HepG2 (cell line): Measurements from ENCODE around the gene USP7. TPM values are rescaled to one million over a fixed set of nuclear protein-coding genes. Genes with fewer than 3 reads are reported as not detected.
A peak's percentile ranks its signal among the peaks of the same experiment; 100 is the strongest.

Source experiments
- CBX5 ChIP-seq: sonication (generic); formaldehyde crosslinking; IDR thresholded peaks from 2 replicates; pipeline ENCODE4 v1.4.0; 2020; ENCODE audit warnings: missing genetic modification reagents, borderline replicate concordance
- DR1 ChIP-seq: sonication (generic); formaldehyde crosslinking; IDR thresholded peaks from 2 replicates; pipeline ENCODE4 v1.8.0; 2021; ENCODE audit warnings: mild to moderate bottlenecking, missing genetic modification reagents, inconsistent platforms
- EEA1 ChIP-seq: sonication (generic); formaldehyde crosslinking; IDR thresholded peaks from 2 replicates; pipeline ENCODE4 v1.5.1; 2020; ENCODE audit warnings: mild to moderate bottlenecking, missing genetic modification reagents, borderline replicate concordance
- ELF4 ChIP-seq: sonication (generic); formaldehyde crosslinking; IDR thresholded peaks from 2 replicates; pipeline ENCODE4 v1.5.0; 2020; ENCODE audit warnings: missing genetic modification reagents, mild to moderate bottlenecking, moderate library complexity, borderline replicate concordance
- FLYWCH1 ChIP-seq: sonication (generic); formaldehyde crosslinking; IDR thresholded peaks from 2 replicates; pipeline ENCODE4 v1.8.1; 2023; ENCODE audit warnings: mild to moderate bottlenecking, missing genetic modification reagents
- GATAD1 ChIP-seq: IDR thresholded peaks from 2 replicates; pipeline ENCODE4 v1.6.1; 2016; ENCODE audit warnings: missing genetic modification reagents, missing compliant biosample characterization
- HDAC6 ChIP-seq: fragments of 200-600 bp; sonication (generic); IDR thresholded peaks from 2 replicates; pipeline ENCODE4 v1.7.0; 2017; ENCODE audit warnings: mild to moderate bottlenecking, antibody characterized with exemption, low read length, low read depth
- HNRNPL ChIP-seq: fragments of 200-400 bp; formaldehyde crosslinking; IDR thresholded peaks from 2 replicates; pipeline ENCODE4 v1.6.1; 2017; ENCODE audit warnings: mild to moderate bottlenecking, low read depth, low read length
- HOXA7 ChIP-seq: sonication (generic); formaldehyde crosslinking; IDR thresholded peaks from 2 replicates; pipeline ENCODE4 v1.8.1; 2022; ENCODE audit warnings: mild to moderate bottlenecking, missing genetic modification reagents, moderate library complexity
- KLF15 ChIP-seq: sonication (generic); formaldehyde crosslinking; IDR thresholded peaks from 2 replicates; pipeline ENCODE4 v1.8.1; 2023; ENCODE audit warnings: borderline replicate concordance, mild to moderate bottlenecking, inconsistent platforms, missing genetic modification reagents, mixed read lengths
- SP140L ChIP-seq: sonication (generic); formaldehyde crosslinking; IDR thresholded peaks from 2 replicates; pipeline ENCODE4 v1.4.0; 2020; ENCODE audit warnings: missing genetic modification reagents, borderline replicate concordance
- SP4 ChIP-seq: sonication (generic); formaldehyde crosslinking; IDR thresholded peaks from 2 replicates; pipeline ENCODE4 v1.8.1; 2023; ENCODE audit warnings: mild to moderate bottlenecking, missing genetic modification reagents
- TCF7 ChIP-seq: sonication (generic); IDR thresholded peaks from 2 replicates; pipeline ENCODE4 v1.6.1; 2016; ENCODE audit warnings: antibody characterized with exemption, low read depth
- YEATS2 ChIP-seq: sonication (generic); formaldehyde crosslinking; IDR thresholded peaks from 2 replicates; pipeline ENCODE4 v1.4.0; 2020; ENCODE audit warnings: missing genetic modification reagents, borderline replicate concordance
- YEATS4 ChIP-seq: sonication (generic); formaldehyde crosslinking; IDR thresholded peaks from 2 replicates; pipeline ENCODE4 v1.4.0; 2020; ENCODE audit warnings: missing genetic modification reagents, borderline replicate concordance
- ZC3H4 ChIP-seq: sonication (generic); formaldehyde crosslinking; IDR thresholded peaks from 2 replicates; pipeline ENCODE4 v1.4.0; 2020; ENCODE audit warnings: missing genetic modification reagents, borderline replicate concordance
- ZFP1 ChIP-seq: IDR thresholded peaks from 2 replicates; pipeline ENCODE4 v1.6.1; 2016
- ZFX ChIP-seq: sonication (generic); formaldehyde crosslinking; IDR thresholded peaks from 2 replicates; pipeline ENCODE4 v1.4.0; 2020; ENCODE audit warnings: mild to moderate bottlenecking, low read depth, missing genetic modification reagents, moderate library complexity
- ZMYM3 ChIP-seq: sonication (generic); formaldehyde crosslinking; IDR thresholded peaks from 2 replicates; pipeline ENCODE4 v1.5.1; 2020; ENCODE audit warnings: mild to moderate bottlenecking, missing genetic modification reagents
- ZNF121 ChIP-seq: sonication (generic); formaldehyde crosslinking; IDR thresholded peaks from 2 replicates; pipeline ENCODE4 v1.5.0; 2020; ENCODE audit warnings: mild to moderate bottlenecking, missing genetic modification reagents
- ZNF263 ChIP-seq: sonication (generic); formaldehyde crosslinking; IDR thresholded peaks from 2 replicates; pipeline ENCODE4 v1.4.0; 2020; ENCODE audit warnings: missing genetic modification reagents
- ZNF543 ChIP-seq: sonication (generic); formaldehyde crosslinking; IDR thresholded peaks from 2 replicates; pipeline ENCODE4 v1.4.0; 2020; ENCODE audit warnings: mild to moderate bottlenecking, missing genetic modification reagents
- ZNF558 ChIP-seq: sonication (generic); formaldehyde crosslinking; IDR thresholded peaks from 2 replicates; pipeline ENCODE4 v1.9.0; 2022; ENCODE audit warnings: mild to moderate bottlenecking, missing genetic modification reagents, borderline replicate concordance
- ZNF569 ChIP-seq: sonication (generic); formaldehyde crosslinking; IDR thresholded peaks from 2 replicates; pipeline ENCODE4 v1.5.0; 2020; ENCODE audit warnings: mild to moderate bottlenecking, missing genetic modification reagents, moderate library complexity, borderline replicate concordance
- ZNF703 ChIP-seq: sonication (generic); formaldehyde crosslinking; IDR thresholded peaks from 2 replicates; pipeline ENCODE4 v1.5.1; 2020; ENCODE audit warnings: missing genetic modification reagents, mild to moderate bottlenecking, moderate library complexity, borderline replicate concordance
- ZNF776 ChIP-seq: sonication (generic); formaldehyde crosslinking; IDR thresholded peaks from 2 replicates; pipeline ENCODE4 v1.4.0; 2020; ENCODE audit warnings: mild to moderate bottlenecking, missing genetic modification reagents
- ZNF788 ChIP-seq: sonication (generic); formaldehyde crosslinking; IDR thresholded peaks from 2 replicates; pipeline ENCODE4 v1.5.0; 2020; ENCODE audit warnings: mild to moderate bottlenecking, missing genetic modification reagents, borderline replicate concordance
- ZSCAN22 ChIP-seq: sonication (generic); formaldehyde crosslinking; IDR thresholded peaks from 2 replicates; pipeline ENCODE4 v1.4.0; 2020; ENCODE audit warnings: mild to moderate bottlenecking, missing genetic modification reagents
- polyA plus RNA-seq, 8 experiments: library from polyadenylated mRNA; depleted of rRNA in 3 of 8; stranded (reverse) in 7 of 8; unstranded in 1 of 8; fragments of >200 nt; fragmentation: Illumina TruSeq in 4 of 8; extraction: Trizol in 4 of 8; gene quantifications; 2 replicates each; pipeline versions ENCODE4 v1.2.1 to v1.2.3, GENCODE V29; 2011 to 2016; ENCODE audit warnings: low read depth in 4 of 8, missing spikeins in 1 of 8, mixed read lengths in 1 of 8; ENCODE audit not compliant: insufficient read depth in 1 of 8
- total RNA-seq, 5 experiments: library from RNA; depleted of rRNA; stranded (reverse); fragments of >200 nt; fragmentation: Illumina TruSeq; extraction: Trizol; gene quantifications; 2 replicates each; pipeline ENCODE4 v1.2.3, GENCODE V29; 2016; ENCODE audit warnings: low read depth in 1 of 5
- TF ChIP-seq, protein P1 (sequence below): IDR thresholded peaks from 2 replicates; pipeline ENCODE4 v1.6.1; 2018; ENCODE audit warnings: missing genetic modification reagents, mild to moderate bottlenecking, missing compliant biosample characterization
- TF ChIP-seq, protein P2 (sequence below): sonication (generic); formaldehyde crosslinking; IDR thresholded peaks from 2 replicates; pipeline ENCODE4 v1.5.0; 2020; ENCODE audit warnings: missing genetic modification reagents
- TF ChIP-seq, protein P3 (sequence below): sonication (generic); IDR thresholded peaks from 2 replicates; pipeline ENCODE4 v1.6.1; 2016; ENCODE audit warnings: low read depth, borderline replicate concordance

Gene USP7
- total and polyA plus RNA-seq, 2 of the 13 experiments (the other 11 are each of a cell fraction or from before 2014, with no cell fraction given), result 52.5 to 173 TPM

DNA sequence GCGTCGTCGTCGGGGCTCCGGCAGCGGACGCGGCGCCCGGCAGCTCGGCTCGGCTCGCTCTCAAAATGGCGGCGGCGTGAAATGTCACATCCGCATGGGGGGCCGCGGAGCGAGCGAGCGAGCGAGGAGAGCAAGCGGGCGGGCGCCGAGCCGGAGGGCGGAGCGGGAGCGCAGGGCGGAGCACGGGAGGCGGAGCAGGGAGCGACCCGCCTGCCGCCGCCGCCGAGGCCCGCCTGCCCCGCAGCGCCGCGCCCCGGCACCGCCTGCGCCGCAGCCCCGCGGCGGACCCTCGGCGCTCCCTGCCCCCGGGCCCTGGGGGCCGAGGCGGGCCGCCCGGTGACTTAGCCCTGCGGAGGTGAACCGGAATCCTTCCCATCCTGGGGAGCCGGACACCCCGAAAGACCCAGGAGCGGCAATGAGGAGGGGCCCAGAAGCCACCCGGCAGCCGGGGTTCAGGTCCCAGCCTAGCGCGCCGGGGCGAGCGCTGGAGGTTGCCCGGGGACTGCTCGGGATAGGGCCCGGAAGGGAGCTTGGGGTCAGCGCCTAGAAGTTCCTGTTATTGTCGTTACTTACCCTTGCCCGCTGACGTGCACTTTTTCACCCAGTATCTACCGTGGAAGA lies at the start of gene USP7 (continued):
- no peak for TF ChIP-seq HNRNPL
- TF ChIP-seq ZNF263 (CRISPR knock-in tag), result peak; percentile 11; the same call in 1 of the 2 replicates
- TF ChIP-seq CBX5, result peak; percentile 60; the same call in 1 of the 2 replicates
- TF ChIP-seq ZSCAN22 (CRISPR knock-in tag), result no peak
- peak; percentile 90 for TF ChIP-seq SP4 (CRISPR knock-in tag)
- no peak for TF ChIP-seq FLYWCH1 (CRISPR knock-in tag)
- no peak for TF ChIP-seq ZNF776 (CRISPR knock-in tag)
- TF ChIP-seq EEA1 (CRISPR knock-in tag), result no peak
- TF ChIP-seq ZNF121 (CRISPR knock-in tag), result no peak
- peak; percentile 86; the same call in 1 of the 2 replicates for TF ChIP-seq ZNF788 (CRISPR knock-in tag)
- TF ChIP-seq ZNF569, result no peak
- no peak; the same call in 1 of the 2 replicates for TF ChIP-seq DR1 (CRISPR knock-in tag)
- no peak for TF ChIP-seq ELF4 (CRISPR knock-in tag)
- no peak for TF ChIP-seq ZMYM3 (CRISPR knock-in tag)
- TF ChIP-seq KLF15 (CRISPR knock-in tag), result no peak
- TF ChIP-seq ZC3H4 (CRISPR knock-in tag), result no peak
- TF ChIP-seq ZNF703 (CRISPR knock-in tag), result no peak
- TF ChIP-seq, protein P1, sequence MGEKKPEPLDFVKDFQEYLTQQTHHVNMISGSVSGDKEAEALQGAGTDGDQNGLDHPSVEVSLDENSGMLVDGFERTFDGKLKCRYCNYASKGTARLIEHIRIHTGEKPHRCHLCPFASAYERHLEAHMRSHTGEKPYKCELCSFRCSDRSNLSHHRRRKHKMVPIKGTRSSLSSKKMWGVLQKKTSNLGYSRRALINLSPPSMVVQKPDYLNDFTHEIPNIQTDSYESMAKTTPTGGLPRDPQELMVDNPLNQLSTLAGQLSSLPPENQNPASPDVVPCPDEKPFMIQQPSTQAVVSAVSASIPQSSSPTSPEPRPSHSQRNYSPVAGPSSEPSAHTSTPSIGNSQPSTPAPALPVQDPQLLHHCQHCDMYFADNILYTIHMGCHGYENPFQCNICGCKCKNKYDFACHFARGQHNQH (CRISPR knock-in tag), result peak; percentile 63
- no peak for TF ChIP-seq YEATS2 (CRISPR knock-in tag)
- peak; percentile 89 for TF ChIP-seq YEATS4 (CRISPR knock-in tag)
- TF ChIP-seq TCF7, result no peak
- no peak; the same call in 1 of the 2 replicates for TF ChIP-seq ZNF558 (CRISPR knock-in tag)
- TF ChIP-seq ZNF543, result 0 out of 2 replicates have a peak, but pooled peaks have one; percentile 59
- TF ChIP-seq GATAD1 (CRISPR knock-in tag), result no peak
- no peak for TF ChIP-seq HOXA7
- TF ChIP-seq ZFX (CRISPR knock-in tag), result peak; percentile 81
- TF ChIP-seq ZFP1, result no peak
- no peak for TF ChIP-seq SP140L
- no peak for TF ChIP-seq HDAC6
- TF ChIP-seq, protein P2, sequence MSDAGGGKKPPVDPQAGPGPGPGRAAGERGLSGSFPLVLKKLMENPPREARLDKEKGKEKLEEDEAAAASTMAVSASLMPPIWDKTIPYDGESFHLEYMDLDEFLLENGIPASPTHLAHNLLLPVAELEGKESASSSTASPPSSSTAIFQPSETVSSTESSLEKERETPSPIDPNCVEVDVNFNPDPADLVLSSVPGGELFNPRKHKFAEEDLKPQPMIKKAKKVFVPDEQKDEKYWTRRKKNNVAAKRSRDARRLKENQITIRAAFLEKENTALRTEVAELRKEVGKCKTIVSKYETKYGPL (CRISPR knock-in tag), result no peak
- TF ChIP-seq, protein P3, sequence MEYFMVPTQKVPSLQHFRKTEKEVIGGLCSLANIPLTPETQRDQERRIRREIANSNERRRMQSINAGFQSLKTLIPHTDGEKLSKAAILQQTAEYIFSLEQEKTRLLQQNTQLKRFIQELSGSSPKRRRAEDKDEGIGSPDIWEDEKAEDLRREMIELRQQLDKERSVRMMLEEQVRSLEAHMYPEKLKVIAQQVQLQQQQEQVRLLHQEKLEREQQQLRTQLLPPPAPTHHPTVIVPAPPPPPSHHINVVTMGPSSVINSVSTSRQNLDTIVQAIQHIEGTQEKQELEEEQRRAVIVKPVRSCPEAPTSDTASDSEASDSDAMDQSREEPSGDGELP, result no peak
